ENCODE measurements around the gene CACNA1A. TPM values are rescaled to one million over a fixed set of nuclear protein-coding genes. Genes with fewer than 3 reads are reported as not detected.

CACNA1A gene
- total and polyA plus RNA-seq, 2 of the 13 experiments (the other 11 are each of a cell fraction or from before 2014, with no cell fraction given): not detected

- TF ChIP-seq ZNF709 (CRISPR knock-in tag; IDR thresholded peaks at IDR 0.05) (no peak), ATAD3A (CRISPR knock-in tag; IDR thresholded peaks at IDR 0.05) (no peak), HNF4G (IDR thresholded peaks at IDR 0.05; ENCODE audit: borderline replicate concordance, low read depth, low read length) (peak; percentile 68; the same call in 1 of the 2 replicates), HNF4G (CRISPR knock-in tag; IDR thresholded peaks at IDR 0.05; ENCODE audit: borderline replicate concordance, low read depth) (no peak; the same call in 1 of the 2 replicates), CREM (IDR thresholded peaks at IDR 0.05) (peak; percentile 67), CREM (CRISPR knock-in tag; IDR thresholded peaks at IDR 0.05) (no peak), MYNN (CRISPR knock-in tag; IDR thresholded peaks at IDR 0.05; ENCODE audit: low read depth) (no peak), HNF1B (CRISPR knock-in tag; IDR thresholded peaks at IDR 0.05) (peak; percentile 88), AKAP8 (CRISPR knock-in tag; IDR thresholded peaks at IDR 0.05) (peak; percentile 32; the same call in 1 of the 2 replicates), ZSCAN12 (CRISPR knock-in tag; IDR thresholded peaks at IDR 0.05) (no peak), ZSCAN29 (CRISPR knock-in tag; conservative IDR thresholded peaks at IDR 0.05) (no peak), U2AF2 (IDR thresholded peaks at IDR 0.05; ENCODE audit: low read depth, low read length) (no peak), FOXC1 (CRISPR knock-in tag; IDR thresholded peaks at IDR 0.05; ENCODE audit: borderline replicate concordance) (no peak), DNMT3B (CRISPR knock-in tag; conservative IDR thresholded peaks at IDR 0.05) (no peak), ZNF772 (CRISPR knock-in tag; IDR thresholded peaks at IDR 0.05) (peak; percentile 67; the same call in 1 of the 2 replicates), PAWR (CRISPR knock-in tag; IDR thresholded peaks at IDR 0.05; ENCODE audit: borderline replicate concordance) (no peak), RXRA (CRISPR knock-in tag; IDR thresholded peaks at IDR 0.05) (peak; percentile 85), MZF1 (CRISPR knock-in tag; IDR thresholded peaks at IDR 0.05; ENCODE audit: borderline replicate concordance) (no peak), NR2F1 (CRISPR knock-in tag; IDR thresholded peaks at IDR 0.05) (no peak), NFIC (IDR thresholded peaks at IDR 0.05; ENCODE audit: low read length) (peak; percentile 60; the same call in 1 of the 2 replicates), UBTF (CRISPR knock-in tag; IDR thresholded peaks at IDR 0.05) (peak; percentile 62), CREBL2 (CRISPR knock-in tag; IDR thresholded peaks at IDR 0.05; ENCODE audit: borderline replicate concordance) (no peak), ZNF746 (CRISPR knock-in tag; IDR thresholded peaks at IDR 0.05) (no peak), ZNF512 (CRISPR knock-in tag; IDR thresholded peaks at IDR 0.05) (no peak), ZNF572 (CRISPR knock-in tag; IDR thresholded peaks at IDR 0.05) (no peak), EED (CRISPR knock-in tag; IDR thresholded peaks at IDR 0.05) (no peak)
Observed at GRCh38 chr19:13164343-13165161, 341.7 kb downstream of the CACNA1A start (continued).

All from HepG2 (cell line).